Natural killer cell (primary cell): Measurements from ENCODE around the gene GSTA2. TPM values are rescaled to one million over a fixed set of nuclear protein-coding genes. Genes with fewer than 3 reads are reported as not detected.
"Not testable (repeated sequence)": the region's sequence is repeated elsewhere in the genome, so short reads cannot be mapped to it uniquely, and the experiment has no call there.

Experiments used
- ATAC-seq, 3 donors: fragments of 150-1000 bp in 2 of 3; fragments of 200-7000 bp in 1 of 3; cut with Tn5 transposase; 1 replicate in 1 of 3; 2 replicates in 2 of 3; pipeline ENCODE4 v1.10.0; 2021; ENCODE audit warnings: mild to moderate bottlenecking in 2 of 3, moderate library complexity in 2 of 3
- DNase-seq, 2 donors: peaks; one replicate each; pipeline versions ENCODE4 v3.0.0 to v3.0.0-alpha.2; 2013 to 2021; ENCODE audit warnings: mixed read lengths in 1 of 2
- H3K27ac ChIP-seq: one replicate; pipeline ENCODE4 v1.5.1; 2013; ENCODE audit warnings: mild to moderate bottlenecking, low read length
- H3K27me3 ChIP-seq: one replicate; pipeline ENCODE4 v1.6.1; 2013; ENCODE audit warnings: low read length; ENCODE audit not compliant: control insufficient read depth, insufficient read depth
- H3K36me3 ChIP-seq: one replicate; pipeline ENCODE4 v1.6.1; 2013; ENCODE audit warnings: low read length; ENCODE audit not compliant: control insufficient read depth, insufficient read depth
- H3K4me1 ChIP-seq: one replicate; pipeline ENCODE4 v1.6.1; 2013; ENCODE audit warnings: low read length; ENCODE audit not compliant: control insufficient read depth, insufficient read depth
- H3K4me3 ChIP-seq: one replicate; pipeline ENCODE4 v1.5.1; 2013; ENCODE audit warnings: low read length
- H3K9me3 ChIP-seq: one replicate; pipeline ENCODE4 v1.6.1; 2013; ENCODE audit warnings: low read length; ENCODE audit not compliant: control insufficient read depth, insufficient read depth
- H3K27ac Mint-ChIP-seq, 2 donors: one replicate each; pipeline ENCODE4 v1.8.0; 2022; ENCODE audit warnings: mild to moderate bottlenecking in 2 of 2, mixed read lengths in 2 of 2, moderate library complexity in 1 of 2
- H3K27me3 Mint-ChIP-seq, 2 donors: one replicate each; pipeline ENCODE4 v1.8.0; 2022; ENCODE audit warnings: low read depth in 2 of 2, mixed read lengths in 2 of 2
- H3K36me3 Mint-ChIP-seq: one replicate; pipeline ENCODE4 v1.8.0; 2022; ENCODE audit warnings: mixed read lengths
- H3K4me1 Mint-ChIP-seq, 2 donors: one replicate each; pipeline ENCODE4 v1.8.0; 2022; ENCODE audit warnings: mixed read lengths in 2 of 2
- H3K4me3 Mint-ChIP-seq: one replicate; pipeline ENCODE4 v1.8.0; 2022; ENCODE audit warnings: mild to moderate bottlenecking, moderate library complexity, mixed read lengths
- H3K9me3 Mint-ChIP-seq, 2 donors: one replicate each; pipeline ENCODE4 v1.8.0; 2022; ENCODE audit warnings: mixed read lengths in 2 of 2
- WGBS: methylation state at CpG from one replicate; pipeline ENCODE4 v1.1.7; 2013; ENCODE audit warnings: missing lambda C conversion rate; ENCODE audit not compliant: insufficient coverage; 5-methylcytosine and 5-hydroxymethylcytosine counted together
- intact Hi-C: fragments of 100-400 bp; cut with micrococcal nuclease; formaldehyde crosslinking; loops from one replicate; pipeline ENCODE4 v1.14.2; 2022
- total RNA-seq, 4 donors: library from RNA; stranded (reverse); fragments of 120-200 nt in 1 of 4; gene quantifications; one replicate each; pipeline versions ENCODE4 v1.2.3 to v1.2.4, GENCODE V29; 2013 to 2022
- TF ChIP-seq, protein P1 (sequence below): fragments of 200-600 bp; IDR thresholded peaks from one replicate; pipeline ENCODE4 v1.8.0; 2022; ENCODE audit warnings: antibody characterized with exemption

The GSTA2 gene
- total RNA-seq, 3 donors from 2014 or later (not counting 1 experiment from before 2014, with no cell fraction given): not detected

DNA sequence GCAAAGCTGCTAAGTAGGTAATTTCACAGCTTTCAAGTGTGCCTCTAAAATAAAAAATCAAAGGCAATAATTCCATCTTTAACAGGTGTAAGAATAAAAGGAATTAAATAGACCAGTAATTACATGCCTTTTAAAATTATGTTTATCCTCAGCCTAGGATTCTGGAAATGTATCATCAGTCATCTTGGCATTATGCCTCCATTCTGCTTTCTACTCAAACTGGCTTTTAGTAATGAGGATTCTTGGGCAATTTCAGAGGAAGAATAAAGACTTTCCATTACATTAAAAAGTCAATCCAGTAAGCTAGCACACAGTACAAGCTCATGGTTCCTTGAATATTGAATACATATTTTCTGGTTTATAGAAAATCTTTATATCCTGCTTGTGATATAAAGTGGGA lies 44.7 kb downstream of the GSTA2 start:
- Histone ChIP-seq H3K4me1 (no peaks in the 10 kb centered on the region), H3K36me3 (no peaks in the 10 kb centered on the region), H3K27ac (no peak overlapping the region), H3K9me3 (no peaks in the 10 kb centered on the region), H3K4me3 (no peak overlapping the region), H3K27me3 (no peaks in the 10 kb centered on the region)
- Mint-ChIP-seq H3K36me3 (no peaks in the 10 kb centered on the region), H3K27me3 (peaks cover 5 to 16% of the 10 kb centered on the region in 2 donors), H3K4me3 (no peak overlapping the region), H3K4me1 (no peaks in the 10 kb centered on the region), H3K27ac (no peak overlapping the region), H3K9me3 (no peaks in the 10 kb centered on the region)
- DNase-seq (no peak), ATAC-seq (no peak)
- TF ChIP-seq, protein P1, sequence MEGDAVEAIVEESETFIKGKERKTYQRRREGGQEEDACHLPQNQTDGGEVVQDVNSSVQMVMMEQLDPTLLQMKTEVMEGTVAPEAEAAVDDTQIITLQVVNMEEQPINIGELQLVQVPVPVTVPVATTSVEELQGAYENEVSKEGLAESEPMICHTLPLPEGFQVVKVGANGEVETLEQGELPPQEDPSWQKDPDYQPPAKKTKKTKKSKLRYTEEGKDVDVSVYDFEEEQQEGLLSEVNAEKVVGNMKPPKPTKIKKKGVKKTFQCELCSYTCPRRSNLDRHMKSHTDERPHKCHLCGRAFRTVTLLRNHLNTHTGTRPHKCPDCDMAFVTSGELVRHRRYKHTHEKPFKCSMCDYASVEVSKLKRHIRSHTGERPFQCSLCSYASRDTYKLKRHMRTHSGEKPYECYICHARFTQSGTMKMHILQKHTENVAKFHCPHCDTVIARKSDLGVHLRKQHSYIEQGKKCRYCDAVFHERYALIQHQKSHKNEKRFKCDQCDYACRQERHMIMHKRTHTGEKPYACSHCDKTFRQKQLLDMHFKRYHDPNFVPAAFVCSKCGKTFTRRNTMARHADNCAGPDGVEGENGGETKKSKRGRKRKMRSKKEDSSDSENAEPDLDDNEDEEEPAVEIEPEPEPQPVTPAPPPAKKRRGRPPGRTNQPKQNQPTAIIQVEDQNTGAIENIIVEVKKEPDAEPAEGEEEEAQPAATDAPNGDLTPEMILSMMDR: no peak
- intact Hi-C loops: no loop called here

DNA sequence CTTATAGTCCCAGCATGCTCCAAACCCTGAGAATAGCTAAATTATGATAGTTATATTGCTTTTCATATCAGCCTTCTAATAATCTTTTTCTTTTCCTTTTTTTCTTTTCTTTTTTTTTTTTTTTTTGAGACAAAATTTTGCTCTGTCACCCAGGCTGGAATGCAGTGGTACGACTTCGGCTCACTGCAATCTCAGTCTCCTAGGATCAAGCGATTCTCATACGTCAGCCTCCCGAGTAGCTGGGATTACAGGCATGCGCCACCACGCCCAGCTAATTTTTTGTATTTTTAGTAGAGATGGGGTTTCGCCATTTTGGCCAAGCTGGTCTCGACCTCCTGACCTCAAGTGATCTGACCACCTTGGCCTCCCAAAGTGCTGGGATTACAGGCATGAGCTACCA lies 48.5 kb downstream of the GSTA2 start:
- H3K4me3 ChIP-seq, DNase-seq, H3K4me1 ChIP-seq, H3K9me3 ChIP-seq, ATAC-seq, H3K9me3 Mint-ChIP-seq, intact Hi-C loops, H3K27me3 ChIP-seq, H3K27ac Mint-ChIP-seq, H3K36me3 ChIP-seq, H3K4me3 Mint-ChIP-seq, H3K27ac ChIP-seq, H3K36me3 Mint-ChIP-seq, H3K4me1 Mint-ChIP-seq: not testable (repeated sequence)
- peaks cover 10 to 14% of the 10 kb centered on the region in 2 donors for H3K27me3 Mint-ChIP-seq
- WGBS: 95% methylated on average over 9 of the region's 9 CpGs

DNA sequence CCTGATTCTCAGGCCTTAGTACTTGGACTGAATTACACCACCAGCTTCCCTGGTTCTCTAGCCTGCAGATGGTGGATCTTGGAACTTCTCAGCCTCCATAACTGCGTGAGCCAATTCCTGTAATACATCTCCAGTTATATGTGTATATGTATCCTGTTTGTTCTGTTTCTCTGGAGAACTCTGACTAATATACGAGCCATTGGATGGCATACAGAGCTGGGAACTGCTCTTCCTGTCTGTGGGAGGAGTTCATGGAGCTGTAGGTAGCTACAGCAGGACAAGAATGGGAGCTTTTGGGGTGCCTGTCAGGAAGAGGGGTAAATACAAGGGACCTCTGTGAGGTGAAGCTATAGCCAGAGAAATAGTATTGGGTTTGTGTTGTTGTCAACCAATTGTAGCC lies 51.1 kb downstream of the GSTA2 start:
- WGBS: 97% methylated on average over 2 of the region's 2 CpGs
- no peaks in the 10 kb centered on the region for H3K9me3 Mint-ChIP-seq
- intact Hi-C loops: no loop called here

DNA sequence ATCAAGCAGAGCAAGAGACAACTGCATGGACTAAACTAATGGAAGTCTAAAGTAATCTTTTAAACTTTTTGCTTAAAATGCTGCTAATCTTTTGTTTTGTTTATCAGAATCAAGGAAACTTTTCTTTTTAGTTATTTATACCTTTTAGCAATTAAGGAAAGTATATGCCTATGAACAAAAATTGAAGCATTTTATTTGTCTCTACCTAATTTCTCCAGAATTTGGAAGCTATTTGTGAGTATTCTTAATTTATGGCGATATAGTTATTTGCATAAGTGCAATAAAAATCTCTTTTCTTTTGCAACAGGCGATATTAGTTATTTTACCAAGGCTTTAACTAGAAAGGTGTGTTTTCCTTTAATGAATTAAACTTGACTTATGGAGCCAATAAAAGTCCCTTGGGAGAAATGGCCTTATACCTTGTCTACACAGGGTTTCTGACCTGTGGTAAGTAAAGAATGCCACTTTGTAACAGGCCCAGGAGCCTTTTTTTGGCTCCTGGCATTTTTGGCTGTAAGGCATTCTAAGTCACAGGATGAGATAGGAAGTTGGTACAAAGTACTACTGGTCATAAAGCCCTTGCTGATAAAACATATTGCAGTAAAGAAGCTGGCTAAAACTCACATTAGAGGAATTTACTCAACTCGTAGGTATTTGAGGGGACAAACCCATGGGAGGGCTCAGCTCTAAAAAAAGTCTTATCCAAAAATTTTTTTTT lies 55.2 kb downstream of the GSTA2 start:
- Histone ChIP-seq H3K9me3 (no peaks in the 10 kb centered on the region), H3K4me1 (no peaks in the 10 kb centered on the region), H3K27me3 (no peaks in the 10 kb centered on the region), H3K27ac (no peak overlapping the region), H3K4me3 (no peak overlapping the region), H3K36me3 (no peaks in the 10 kb centered on the region)
- 84% methylated on average over 3 of the region's 3 CpGs for WGBS
- ATAC-seq (no peak), DNase-seq (no peak)
- Mint-ChIP-seq H3K27me3 (peaks cover 15 to 18% of the 10 kb centered on the region in 2 donors), H3K27ac (no peak overlapping the region), H3K36me3 (no peaks in the 10 kb centered on the region), H3K4me3 (no peak overlapping the region), H3K4me1 (no peaks in the 10 kb centered on the region), H3K9me3 (no peaks in the 10 kb centered on the region)
- intact Hi-C loops: no loop called here
- TF ChIP-seq, protein P1: no peak

More for the DNA sequence above, 51.1 kb downstream of the GSTA2 start:
- no peak overlapping the region for H3K27ac Mint-ChIP-seq
- Histone ChIP-seq H3K36me3 (no peaks in the 10 kb centered on the region), H3K4me1 (no peaks in the 10 kb centered on the region), H3K4me3 (no peak overlapping the region), H3K27me3 (no peaks in the 10 kb centered on the region), H3K9me3 (no peaks in the 10 kb centered on the region), H3K27ac (no peak overlapping the region)
- no peaks in the 10 kb centered on the region for H3K36me3 Mint-ChIP-seq
- no peak for ATAC-seq
- TF ChIP-seq, protein P1: no peak
- peaks cover 7 to 10% of the 10 kb centered on the region in 2 donors for H3K27me3 Mint-ChIP-seq
- H3K4me1 Mint-ChIP-seq: no peaks in the 10 kb centered on the region
- DNase-seq: no peak
- H3K4me3 Mint-ChIP-seq: no peak overlapping the region
